Effector CD4-positive, alpha-beta T cell (primary cell): Measurements from ENCODE around the gene ELF3.
"Not testable (repeated sequence)": the region's sequence is repeated elsewhere in the genome, so short reads cannot be mapped to it uniquely, and the experiment has no call there.

ENCODE experiments used
- DNase-seq: peaks from one replicate; pipeline ENCODE4 v3.0.0-alpha.2; 2020

The ELF3 gene

DNA sequence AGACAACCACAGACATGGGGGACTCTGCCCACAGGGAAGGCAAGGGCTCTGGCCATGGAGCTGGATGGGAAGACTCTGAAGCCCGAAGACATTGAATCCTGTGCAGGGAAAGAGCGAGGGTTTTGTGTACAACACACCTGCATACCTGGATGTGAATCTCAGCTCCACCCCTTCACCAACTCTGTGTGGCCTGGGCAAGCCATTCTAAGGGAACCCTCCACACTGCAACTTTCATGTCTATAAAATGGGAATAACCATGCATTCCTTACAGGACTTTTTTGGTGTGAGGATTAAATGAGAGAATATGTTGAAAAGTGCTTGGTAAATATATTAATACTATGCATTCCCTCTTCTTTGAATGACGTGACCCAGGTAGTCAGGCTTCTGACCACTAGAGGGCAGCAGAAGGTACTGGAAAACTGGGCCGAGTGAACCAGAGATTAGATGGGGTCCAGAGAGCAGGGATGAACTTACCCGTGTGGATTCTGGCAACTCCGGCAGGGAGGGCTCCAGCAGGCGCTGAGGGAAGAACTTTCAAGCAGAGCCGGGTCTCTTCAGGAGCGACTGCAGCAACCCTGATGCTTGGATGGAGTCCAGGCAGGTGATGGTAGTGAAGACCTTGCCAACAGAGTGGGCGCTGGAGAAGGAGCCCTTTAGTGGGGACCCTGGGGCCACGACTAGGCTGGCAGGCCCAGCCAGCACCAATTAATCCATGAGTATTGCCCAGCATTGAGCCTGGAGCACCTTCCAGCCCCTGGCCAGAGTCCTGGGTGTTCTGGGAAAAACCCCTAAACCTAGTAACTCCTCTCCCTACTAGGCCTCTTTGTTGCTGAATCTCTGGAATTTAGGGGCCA is 834 bp upstream of the ELF3 start:
- DNase-seq, result peak; percentile 59

DNA sequence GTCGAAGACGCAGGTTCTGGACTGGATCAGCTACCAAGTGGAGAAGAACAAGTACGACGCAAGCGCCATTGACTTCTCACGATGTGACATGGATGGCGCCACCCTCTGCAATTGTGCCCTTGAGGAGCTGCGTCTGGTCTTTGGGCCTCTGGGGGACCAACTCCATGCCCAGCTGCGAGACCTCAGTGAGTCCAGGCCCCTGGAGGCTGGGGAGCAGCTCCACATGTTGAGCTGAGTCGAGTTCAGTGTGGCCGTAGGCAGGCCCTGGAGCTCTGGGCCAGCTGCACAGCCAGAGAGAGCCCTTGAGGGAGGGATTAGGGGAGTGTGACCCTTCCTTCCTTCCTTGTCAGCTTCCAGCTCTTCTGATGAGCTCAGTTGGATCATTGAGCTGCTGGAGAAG is 1.6 kb downstream of the ELF3 start:
- DNase-seq, result no peak

DNA sequence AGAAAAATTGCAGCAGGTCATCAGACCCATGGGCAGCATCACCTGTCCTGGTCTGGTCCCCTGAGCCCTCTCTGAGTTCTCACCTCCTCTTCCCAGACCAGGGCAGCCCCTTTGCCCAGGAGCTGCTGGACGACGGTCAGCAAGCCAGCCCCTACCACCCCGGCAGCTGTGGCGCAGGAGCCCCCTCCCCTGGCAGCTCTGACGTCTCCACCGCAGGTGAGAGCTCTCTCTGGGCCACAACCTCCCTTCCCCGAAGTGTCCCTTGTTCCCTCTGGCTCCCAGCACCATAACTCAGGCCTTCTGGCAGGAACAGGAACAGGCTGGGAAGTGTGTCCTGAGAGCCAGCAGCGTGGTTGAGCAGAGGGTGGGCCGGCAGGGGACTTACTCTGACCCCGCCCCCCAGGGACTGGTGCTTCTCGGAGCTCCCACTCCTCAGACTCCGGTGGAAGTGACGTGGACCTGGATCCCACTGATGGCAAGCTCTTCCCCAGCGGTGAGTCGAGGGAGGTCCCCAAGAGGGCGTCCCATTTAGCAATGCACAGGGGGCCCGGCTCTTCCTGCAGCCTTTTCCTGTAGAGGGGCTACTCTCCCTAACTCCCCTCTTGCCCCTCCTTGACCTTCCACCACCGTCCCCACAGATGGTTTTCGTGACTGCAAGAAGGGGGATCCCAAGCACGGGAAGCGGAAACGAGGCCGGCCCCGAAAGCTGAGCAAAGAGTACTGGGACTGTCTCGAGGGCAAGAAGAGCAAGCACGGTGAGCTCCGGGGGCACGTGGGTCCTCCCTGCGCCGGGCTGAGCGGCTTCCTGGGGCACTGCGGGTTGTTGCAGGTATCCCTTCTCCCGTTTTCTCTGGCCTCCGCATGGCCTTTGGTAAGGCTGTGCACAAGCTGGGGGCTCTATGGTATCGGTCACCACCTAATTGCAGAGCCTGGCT is 2.4 kb downstream of the ELF3 start:
- no peak for DNase-seq

DNA sequence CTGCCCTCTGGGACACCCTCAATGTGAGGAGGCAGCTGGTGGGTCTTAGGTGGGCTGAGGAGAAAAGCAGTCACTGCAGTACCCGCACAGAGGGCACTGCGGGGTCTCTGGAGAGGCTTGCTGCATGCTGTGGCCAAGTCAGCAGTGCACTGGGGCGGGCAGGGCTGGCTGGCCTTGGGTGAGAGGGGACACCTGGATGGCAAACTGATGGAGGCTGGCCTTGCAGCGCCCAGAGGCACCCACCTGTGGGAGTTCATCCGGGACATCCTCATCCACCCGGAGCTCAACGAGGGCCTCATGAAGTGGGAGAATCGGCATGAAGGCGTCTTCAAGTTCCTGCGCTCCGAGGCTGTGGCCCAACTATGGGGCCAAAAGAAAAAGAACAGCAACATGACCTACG is 3.2 kb downstream of the ELF3 start:
- no peak for DNase-seq

DNA sequence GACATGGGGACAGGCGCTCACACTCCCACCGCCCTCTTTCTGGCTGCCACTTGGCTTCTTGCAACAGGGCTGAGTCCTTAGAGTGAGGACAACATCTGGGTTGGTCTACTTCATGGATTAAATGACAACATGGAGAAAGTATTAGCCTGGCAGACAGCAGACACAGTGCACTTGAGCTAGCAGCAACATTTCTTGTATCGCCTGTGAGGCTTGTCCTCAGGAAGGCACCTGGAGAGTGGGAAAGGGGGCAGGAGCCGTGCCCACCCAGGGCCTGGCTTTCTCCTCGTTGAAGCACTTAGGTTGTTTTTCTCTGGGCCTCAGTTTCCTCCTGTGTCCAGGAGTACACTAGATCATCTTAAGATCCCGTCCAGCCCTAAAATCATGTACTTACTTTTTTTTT is 3.7 kb downstream of the ELF3 start:
- no peak for DNase-seq

DNA sequence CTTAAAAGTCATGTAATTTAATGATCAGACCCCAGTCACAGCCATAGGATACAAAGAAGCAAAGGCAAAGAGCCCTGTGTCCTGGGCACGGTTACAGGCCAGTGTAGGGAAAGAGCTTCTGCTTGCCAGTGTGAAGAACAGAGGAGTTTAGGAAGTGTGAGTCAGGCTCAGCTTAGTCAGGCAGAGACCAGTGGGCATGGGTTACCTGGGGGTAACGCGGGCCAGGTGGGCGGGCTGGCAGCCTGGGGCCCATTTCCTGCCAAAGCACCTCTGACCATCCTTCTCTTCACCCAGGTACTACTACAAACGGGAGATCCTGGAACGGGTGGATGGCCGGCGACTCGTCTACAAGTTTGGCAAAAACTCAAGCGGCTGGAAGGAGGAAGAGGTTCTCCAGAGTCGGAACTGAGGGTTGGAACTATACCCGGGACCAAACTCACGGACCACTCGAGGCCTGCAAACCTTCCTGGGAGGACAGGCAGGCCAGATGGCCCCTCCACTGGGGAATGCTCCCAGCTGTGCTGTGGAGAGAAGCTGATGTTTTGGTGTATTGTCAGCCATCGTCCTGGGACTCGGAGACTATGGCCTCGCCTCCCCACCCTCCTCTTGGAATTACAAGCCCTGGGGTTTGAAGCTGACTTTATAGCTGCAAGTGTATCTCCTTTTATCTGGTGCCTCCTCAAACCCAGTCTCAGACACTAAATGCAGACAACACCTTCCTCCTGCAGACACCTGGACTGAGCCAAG is 4.7 kb downstream of the ELF3 start:
- no peak for DNase-seq

DNA sequence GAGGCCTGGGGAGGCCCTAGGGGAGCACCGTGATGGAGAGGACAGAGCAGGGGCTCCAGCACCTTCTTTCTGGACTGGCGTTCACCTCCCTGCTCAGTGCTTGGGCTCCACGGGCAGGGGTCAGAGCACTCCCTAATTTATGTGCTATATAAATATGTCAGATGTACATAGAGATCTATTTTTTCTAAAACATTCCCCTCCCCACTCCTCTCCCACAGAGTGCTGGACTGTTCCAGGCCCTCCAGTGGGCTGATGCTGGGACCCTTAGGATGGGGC is 5.2 kb downstream of the ELF3 start:
- DNase-seq, result no peak

DNA sequence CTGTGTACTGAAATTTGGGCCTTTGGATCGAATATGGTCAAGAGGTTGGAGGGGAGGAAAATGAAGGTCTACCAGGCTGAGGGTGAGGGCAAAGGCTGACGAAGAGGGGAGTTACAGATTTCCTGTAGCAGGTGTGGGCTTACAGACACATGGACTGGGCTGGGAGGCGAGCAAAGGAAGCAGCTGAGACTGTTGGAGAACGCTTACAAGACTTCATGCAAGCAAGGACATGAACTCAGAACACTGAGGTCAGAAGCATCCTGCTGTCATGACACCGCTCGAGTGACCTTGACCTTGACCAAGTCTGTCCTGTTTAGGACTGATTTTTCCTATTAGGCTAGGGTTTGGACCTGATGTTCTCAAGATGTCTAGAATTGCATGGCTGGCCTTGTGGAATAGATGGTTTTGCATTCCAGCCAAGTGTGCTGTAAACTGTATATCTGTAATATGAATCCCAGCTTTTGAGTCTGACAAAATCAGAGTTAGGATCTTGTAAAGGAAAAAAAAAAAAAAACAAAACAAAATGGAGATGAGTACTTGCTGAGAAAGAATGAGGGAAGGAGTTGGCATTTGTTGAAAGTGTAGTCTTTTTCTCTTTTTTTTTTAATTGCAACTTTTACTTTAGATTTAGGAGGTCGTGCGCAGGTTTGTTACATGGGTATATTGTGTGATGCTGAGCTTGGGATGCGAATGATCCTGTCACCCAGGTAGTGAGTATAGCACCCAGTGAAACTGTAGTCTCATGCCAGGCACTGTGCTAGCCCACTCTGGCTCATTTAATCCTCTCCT is 5.8 kb downstream of the ELF3 start:
- no peak for DNase-seq

DNA sequence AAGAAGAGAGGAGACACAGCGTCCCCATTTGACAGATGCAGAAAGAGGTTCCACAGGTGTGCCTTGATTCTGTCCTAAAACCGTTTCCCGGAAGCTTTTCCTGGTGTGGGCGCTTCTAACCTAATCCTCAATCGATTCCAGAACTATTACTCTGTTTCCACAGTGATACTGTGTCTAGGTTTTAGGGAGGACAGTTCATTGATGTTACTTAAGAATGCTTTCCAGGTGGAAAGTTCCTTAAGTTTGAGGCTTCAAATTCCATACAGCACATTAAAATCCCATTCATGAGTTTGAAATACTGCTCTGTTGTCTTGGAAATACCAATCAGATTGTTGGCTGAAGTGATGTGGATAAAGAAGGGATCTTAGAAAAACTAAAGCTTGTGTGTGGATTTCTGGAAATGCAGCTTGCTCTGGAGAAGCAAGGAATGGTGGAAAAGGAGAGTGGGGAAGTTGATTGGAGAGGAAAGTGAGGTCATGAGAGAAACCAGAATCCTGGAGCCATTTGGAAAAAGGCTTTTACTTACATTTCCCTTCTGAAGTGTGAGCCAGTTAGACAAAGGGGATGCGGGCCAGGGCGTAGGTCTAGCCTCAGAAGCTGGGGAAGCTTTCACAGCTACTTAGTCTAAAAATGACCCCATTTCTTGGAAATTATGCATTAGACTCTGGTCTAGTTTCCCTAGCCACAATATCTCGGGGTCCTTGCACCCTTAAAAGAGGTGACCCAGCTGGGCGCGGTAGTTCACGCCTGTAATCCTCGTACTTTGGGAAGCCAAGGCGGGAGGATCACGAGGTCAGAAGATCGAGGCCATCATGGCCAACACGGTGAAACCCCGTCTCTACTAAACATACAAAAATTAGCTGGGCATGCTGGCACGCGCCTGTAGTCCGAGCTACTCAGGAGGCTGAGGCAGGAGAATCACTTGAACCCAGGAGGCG is 6.7 kb downstream of the ELF3 start:
- no peak for DNase-seq

DNA sequence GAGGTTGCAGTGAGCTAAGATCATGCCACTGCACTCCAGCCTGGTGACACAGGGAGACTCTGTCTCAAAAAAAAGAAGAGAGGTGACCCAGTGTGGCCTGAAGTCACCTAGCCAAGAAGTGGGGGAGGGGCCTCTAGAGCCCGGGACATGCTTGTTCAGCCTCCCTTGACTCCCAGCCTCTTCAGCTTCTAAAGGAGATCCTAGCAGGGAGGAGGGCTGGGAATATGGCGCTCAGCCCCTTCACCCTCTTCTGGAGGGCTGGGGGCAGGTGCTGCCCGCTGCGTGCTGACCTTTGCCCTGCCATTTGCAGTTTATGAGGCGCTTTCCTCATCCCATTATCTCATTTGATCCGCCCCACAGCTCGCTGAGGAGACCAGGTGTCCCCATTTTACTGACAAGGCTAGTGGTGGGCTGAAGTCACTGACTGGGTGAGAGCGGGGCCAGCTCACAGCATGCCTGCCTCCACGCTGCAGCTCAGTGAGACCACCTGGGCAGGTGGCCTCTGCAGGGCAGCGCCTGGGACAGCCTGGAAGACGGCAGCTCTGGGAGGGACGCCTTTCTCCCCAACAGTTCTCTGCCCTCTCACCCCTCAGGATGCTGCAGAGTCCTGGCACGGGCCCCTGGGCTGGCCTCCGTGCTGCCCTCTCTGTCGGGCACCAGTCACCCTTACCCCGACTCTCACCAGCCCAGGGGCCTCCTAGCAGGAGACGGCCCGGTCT is 7.5 kb downstream of the ELF3 start:
- DNase-seq, result no peak

DNA sequence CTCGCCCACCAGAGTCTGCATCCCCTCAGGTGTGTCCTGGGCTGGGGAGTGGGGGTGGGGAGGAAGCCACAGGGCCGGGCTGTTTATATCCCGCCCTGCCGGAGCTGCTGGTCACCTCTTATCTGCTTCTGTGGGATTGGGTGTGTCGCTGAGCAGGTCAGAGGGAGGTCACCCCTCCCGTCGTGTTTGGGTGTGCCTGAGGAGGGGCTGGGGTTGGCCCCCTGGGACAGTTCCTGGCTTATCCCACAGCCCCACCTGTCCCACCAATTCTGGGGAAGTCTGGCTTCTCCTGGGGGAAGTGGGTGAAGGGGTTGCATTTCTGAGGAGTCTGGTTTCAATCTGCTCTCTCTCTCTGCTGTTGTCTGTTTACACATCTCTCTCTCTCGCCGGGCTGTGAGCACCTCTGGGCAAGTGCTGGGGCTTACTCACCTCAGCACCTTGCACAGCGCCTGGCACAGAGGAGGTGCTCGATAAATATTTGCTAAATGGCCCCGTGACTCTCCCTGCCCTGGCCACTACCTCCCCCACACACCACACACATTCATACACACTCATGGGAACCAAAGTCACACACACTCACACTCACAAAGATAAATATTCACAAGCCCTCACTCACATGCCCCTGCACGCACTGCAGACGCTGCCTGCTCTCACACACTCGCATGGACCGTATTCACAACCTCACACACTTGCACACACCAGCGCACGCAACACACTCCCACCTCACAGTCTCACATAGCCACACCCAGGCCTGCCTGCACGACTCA is 8.3 kb downstream of the ELF3 start:
- no peak for DNase-seq

DNA sequence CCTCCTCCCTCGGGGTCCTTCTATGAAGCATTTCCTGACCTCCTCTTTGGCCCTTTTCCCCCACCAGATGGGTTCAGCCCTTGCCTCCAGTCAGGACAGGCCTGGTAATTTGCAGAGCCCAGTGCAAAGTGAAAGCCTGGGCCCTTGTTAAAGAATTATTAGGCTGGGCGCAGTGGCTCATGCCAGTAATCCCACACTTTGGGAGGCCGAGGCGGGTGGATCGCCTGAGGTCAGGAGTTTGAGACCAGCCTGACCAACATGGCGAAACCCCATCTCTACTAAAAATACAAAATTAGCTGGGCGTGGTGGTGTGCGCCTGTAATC is 8.8 kb downstream of the ELF3 start:
- not testable (repeated sequence) for DNase-seq

DNA sequence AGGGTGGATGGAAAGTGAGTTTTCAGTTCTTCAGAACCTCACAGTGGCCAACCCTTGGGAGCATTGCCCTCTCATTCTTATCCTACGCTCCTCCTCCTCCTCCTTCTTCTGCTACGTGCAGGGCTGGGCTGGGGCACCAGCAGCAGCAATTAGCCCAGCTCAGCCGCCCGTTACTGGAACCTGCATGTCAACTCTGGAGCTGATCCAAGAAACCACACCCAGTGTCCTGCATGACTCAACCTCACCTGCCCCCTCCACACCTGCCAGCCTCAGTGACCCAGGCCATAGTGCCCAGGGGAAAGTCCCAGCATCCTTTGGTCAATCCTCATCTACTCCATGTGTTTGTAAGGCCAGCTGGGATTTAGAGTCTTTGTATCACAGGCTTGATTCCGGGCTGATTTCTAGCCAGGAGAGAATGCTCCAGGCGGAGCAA is 12.6 kb downstream of the ELF3 start:
- DNase-seq, result no peak

DNA sequence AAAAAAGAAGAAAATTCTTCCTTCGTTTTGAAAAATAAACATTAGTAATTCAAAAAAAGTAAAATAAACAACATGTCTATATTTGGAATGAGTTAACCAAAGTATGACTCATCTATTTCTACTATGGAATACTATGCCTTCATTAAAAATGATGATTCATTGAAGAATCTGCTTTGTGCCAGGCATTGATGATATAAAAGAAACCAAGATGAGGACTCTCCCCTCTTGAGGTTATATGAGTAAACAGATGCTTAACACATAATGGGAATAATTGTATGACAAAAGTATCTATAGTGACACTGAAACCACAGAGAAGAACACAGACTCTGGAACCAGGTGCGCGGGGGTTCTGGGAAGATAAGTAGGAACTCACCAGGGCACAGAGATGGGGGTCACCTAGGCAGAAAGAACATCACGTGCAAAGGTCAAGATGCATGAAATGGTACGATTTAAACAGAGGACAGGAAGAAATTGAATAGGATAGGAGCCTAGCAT is 18.8 kb downstream of the ELF3 start:
- DNase-seq, result no peak

DNA sequence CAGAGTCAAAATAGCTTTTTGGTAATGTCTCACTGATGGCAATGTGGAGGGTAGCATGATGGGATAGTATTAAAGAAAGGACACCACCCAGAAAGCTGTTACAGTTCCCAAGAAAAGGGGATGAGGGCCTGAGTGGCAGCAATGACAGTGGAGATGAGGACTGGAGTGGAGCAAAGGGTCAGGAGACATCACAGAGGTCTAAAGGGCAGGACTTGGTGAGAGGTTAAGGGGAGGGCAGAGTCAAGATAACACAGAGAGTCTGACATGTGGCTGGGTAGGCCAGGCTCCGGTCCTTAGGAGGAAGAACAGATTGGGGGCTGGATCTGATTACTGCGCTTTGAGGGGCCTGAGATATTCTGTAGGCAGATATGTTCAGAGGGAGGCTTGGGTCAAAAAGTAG is 19.3 kb downstream of the ELF3 start:
- no peak for DNase-seq

DNA sequence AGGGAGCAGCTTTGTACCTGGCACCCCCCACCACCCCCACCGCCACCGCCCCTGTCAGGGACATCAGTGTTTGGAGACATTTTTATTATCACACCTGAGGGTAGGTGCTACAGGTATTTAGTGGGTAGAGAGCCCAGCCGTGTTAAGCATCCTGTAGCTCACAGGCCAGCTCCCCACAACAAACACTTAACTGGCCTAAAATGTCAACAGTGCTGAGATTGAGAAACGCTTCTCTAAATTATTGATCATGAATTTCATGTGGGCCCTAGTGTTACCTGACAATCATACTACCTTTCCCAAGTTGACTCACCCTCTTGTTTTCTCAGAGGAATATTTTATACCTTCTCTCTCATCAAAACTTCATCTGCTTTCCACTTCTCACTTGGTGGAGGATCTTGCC is 21.4 kb downstream of the ELF3 start:
- DNase-seq, result no peak

DNA sequence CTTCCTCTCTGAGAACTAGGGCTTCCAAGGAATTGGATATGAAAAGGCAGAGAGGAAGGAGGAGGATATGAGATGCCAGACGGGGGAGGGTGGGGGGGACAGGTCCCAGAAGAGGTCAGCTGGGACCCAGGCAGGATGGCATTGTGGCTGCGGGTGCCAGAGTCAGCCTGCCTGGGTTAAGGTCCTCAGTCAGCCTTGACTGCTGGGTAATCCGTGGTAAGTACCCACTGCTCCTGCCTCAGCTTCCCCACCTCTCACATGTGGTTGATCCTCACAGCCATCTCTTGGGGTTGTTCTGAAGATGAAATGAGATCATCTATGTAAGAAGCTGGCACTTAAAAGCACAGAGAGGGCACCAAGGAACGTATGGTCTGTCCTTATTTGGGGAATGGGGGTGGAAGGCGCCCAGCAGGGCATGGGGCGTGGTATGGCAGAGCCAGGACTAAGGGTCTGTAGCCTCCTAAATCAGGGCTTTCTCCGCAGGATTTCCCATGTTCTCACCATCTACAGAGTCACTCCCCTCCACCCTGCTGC is 23.8 kb downstream of the ELF3 start:
- DNase-seq, result no peak

DNA sequence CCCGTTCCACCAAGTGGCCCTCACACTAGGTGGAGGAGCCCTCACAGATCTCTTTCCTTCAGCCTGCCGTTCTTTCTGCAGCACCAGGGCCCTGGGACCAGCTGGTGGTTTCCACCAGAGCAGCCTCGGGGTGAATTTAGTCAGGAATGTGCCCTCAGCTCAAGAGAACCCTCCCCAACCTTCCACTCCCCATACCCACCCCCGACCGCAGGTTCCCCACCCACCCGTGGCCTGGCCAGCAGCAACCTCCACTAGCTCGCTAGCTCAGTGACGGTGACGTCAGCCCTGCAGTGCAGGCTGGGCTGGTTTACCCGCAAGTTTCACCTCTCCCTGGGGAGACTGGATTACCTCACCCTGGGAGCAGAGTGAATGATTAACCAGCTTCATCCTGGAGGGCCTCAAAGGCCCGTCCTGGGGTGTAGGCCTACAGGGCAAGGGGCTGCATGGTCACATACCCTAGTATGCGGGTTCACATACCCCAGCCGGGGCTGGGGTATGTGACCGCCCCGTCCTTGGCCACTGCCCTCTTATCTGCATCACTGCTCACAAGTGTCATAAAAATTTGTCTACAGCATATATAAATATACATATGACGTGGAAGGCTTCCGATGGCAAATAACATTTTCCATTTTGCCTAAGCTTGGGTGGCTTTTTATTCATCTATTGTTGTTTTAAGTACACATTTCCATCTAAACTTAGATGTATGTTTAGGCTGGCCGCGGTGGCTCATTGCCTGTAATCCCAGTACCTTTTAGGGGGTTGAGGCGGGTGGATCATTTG is 24.5 kb downstream of the ELF3 start:
- no peak for DNase-seq
